GM12878 (cell line): ENCODE measurements around the gene FEN1. TPM values are rescaled to one million over a fixed set of nuclear protein-coding genes. Genes with fewer than 3 reads are reported as not detected.

ENCODE experiments used
- ATAC-seq: fragments of 200-7000 bp; cut with Tn5 transposase; 3 replicates; pipeline ENCODE4 v1.9.1; 2020; ENCODE audit warnings: mild to moderate bottlenecking, moderate library complexity
- BruUV-seq: library from RNA; stranded (reverse); fragments of 400-500 nt; replicated peaks from 2 replicates; lab custom pipeline; 2021; lab: Mats Ljungman, UMichigan
- CTCF ChIA-PET: fragments of 300-600 bp; sonication (Branson Sonifier 250); formaldehyde crosslinking; extraction: SDS; loops from one replicate; lab custom pipeline; 2021; ENCODE audit warnings: inconsistent platforms; lab: Yijun Ruan, JAX
- POLR2A ChIA-PET: fragments of 350-600 bp; formaldehyde crosslinking; extraction: SDS; loops from one replicate; lab custom pipeline; 2021; ENCODE audit warnings: inconsistent platforms; lab: Charles Lee
- RAD21 ChIA-PET: fragments of 300-600 bp; sonication (Branson Sonifier 250); formaldehyde crosslinking; loops from one replicate; lab custom pipeline; 2023; ENCODE audit warnings: antibody characterized with exemption; ENCODE audit not compliant: unreplicated experiment; lab: Charles Lee
- SMC1A ChIA-PET: fragments of 300-600 bp; sonication (Branson Sonifier 250); formaldehyde crosslinking; loops from one replicate; lab custom pipeline; 2023; ENCODE audit not compliant: unreplicated experiment, uncharacterized antibody; lab: Charles Lee
- DNase-seq: peaks from one replicate; pipeline ENCODE4 v3.0.0-alpha.2; 2011; ENCODE audit warnings: low read depth, low spot score
- FAIRE-seq: peaks from 3 replicates; lab custom pipeline; 2011; peaks lifted over from hg19 to GRCh38; lab: Jason Lieb, UNC
- H2AFZ ChIP-seq: 2 replicates; pipeline ENCODE4 v1.6.0; 2011; ENCODE audit warnings: low read depth, low read length, control low read depth; ENCODE audit not compliant: control insufficient read depth
- H3K27ac ChIP-seq: 2 replicates; pipeline ENCODE4 v1.5.1; 2011; ENCODE audit warnings: control low read depth; ENCODE audit not compliant: control insufficient read depth, insufficient read depth
- H3K27me3 ChIP-seq, 2 experiments: replicated peaks in 1 of 2; 2 replicates each; pipeline versions ENCODE4 v1.6.0 to v1.6.1; 2011; ENCODE audit warnings: low read length in 1 of 2; ENCODE audit not compliant: control insufficient read depth in 2 of 2, insufficient read depth in 2 of 2
- H3K36me3 ChIP-seq, 2 experiments: 2 replicates each; pipeline ENCODE4 v1.5.1; 2011; ENCODE audit warnings: low read length in 1 of 2; ENCODE audit not compliant: control insufficient read depth in 2 of 2, insufficient read depth in 2 of 2
- H3K4me1 ChIP-seq: 2 replicates; pipeline ENCODE4 v1.6.1; 2011; ENCODE audit warnings: mild to moderate bottlenecking, low read length, moderate library complexity, mixed read lengths; ENCODE audit not compliant: control insufficient read depth, insufficient read depth
- H3K4me2 ChIP-seq: 2 replicates; pipeline ENCODE4 v1.6.0; 2011; ENCODE audit warnings: control low read depth; ENCODE audit not compliant: control insufficient read depth, insufficient read depth
- H3K4me3 ChIP-seq: fragments of 200-600 bp; sonication (generic); 2 replicates; pipeline ENCODE4 v1.5.1; 2016
- H3K79me2 ChIP-seq: 2 replicates; pipeline ENCODE4 v1.6.0; 2011; ENCODE audit warnings: low read length; ENCODE audit not compliant: control insufficient read depth, insufficient read depth
- H3K9ac ChIP-seq: 2 replicates; pipeline ENCODE4 v1.8.0; 2011; ENCODE audit warnings: low read length, control low read depth, mixed read lengths; ENCODE audit not compliant: control insufficient read depth, insufficient read depth
- H3K9me3 ChIP-seq: replicated peaks from 3 replicates; pipeline ENCODE4 v1.5.1; 2011; ENCODE audit warnings: mild to moderate bottlenecking, low read length; ENCODE audit not compliant: control insufficient read depth, insufficient read depth
- H4K20me1 ChIP-seq: 2 replicates; pipeline ENCODE4 v1.6.0; 2011; ENCODE audit not compliant: control insufficient read depth, insufficient read depth
- BACH1 ChIP-seq: fragments of 450-650 bp; IDR thresholded peaks from 2 replicates; pipeline ENCODE4 v1.6.1; 2017; ENCODE audit warnings: mild to moderate bottlenecking, borderline replicate concordance
- POLR2A ChIP-seq: IDR thresholded peaks from 2 replicates; pipeline ENCODE4 v1.6.1; 2011; ENCODE audit warnings: low read depth, mild to moderate bottlenecking, low read length
- REST ChIP-seq: IDR thresholded peaks from 2 replicates; pipeline ENCODE4 v1.6.1; 2012; ENCODE audit warnings: mild to moderate bottlenecking, low read depth, low read length
- WGBS: methylation state at CpG from one replicate; pipeline ENCODE4 v1.1.6; 2016; ENCODE audit warnings: low lambda C conversion rate; ENCODE audit not compliant: insufficient replicate concordance, insufficient coverage; ENCODE audit errors: missing lambda C conversion rate; 5-methylcytosine and 5-hydroxymethylcytosine counted together
- in situ Hi-C: fragments of 300-500 bp; cut with MboI; formaldehyde crosslinking; loops from 9 replicates; pipeline ENCODE4 v1.14.3; 2018; ENCODE audit warnings: mixed read lengths
- intact Hi-C: fragments of 100-400 bp; cut with micrococcal nuclease; formaldehyde crosslinking; loops from one replicate; pipeline ENCODE4 v1.14.2; 2022; ENCODE audit not compliant: unreplicated experiment
- polyA plus RNA-seq, 11 experiments: library from polyadenylated mRNA; depleted of rRNA in 4 of 11; unstranded in 6 of 11; stranded (reverse) in 5 of 11; fragments of >200 nt; fragmentation: Nextera tagmentation in 4 of 11; fragmentation: Illumina TruSeq in 1 of 11; extraction: Ambion mirVana in 4 of 11; extraction: Trizol in 1 of 11; gene quantifications; 1 replicate in 1 of 11; 2 replicates in 10 of 11; pipeline versions ENCODE4 v1.2.1 to v1.2.3, GENCODE V29; 2011 to 2016; ENCODE audit warnings: inconsistent platforms in 2 of 11, missing spikeins in 2 of 11, low read depth in 1 of 11
- total RNA-seq, 4 experiments: library from RNA; depleted of rRNA in 3 of 4; stranded (reverse); fragments of >200 nt in 3 of 4; fragmentation: Illumina TruSeq in 1 of 4; extraction: Trizol in 1 of 4; gene quantifications; 2 replicates each; pipeline versions ENCODE4 v1.2.1 to v1.2.3, GENCODE V29; 2013 to 2021

The FEN1 gene
- total and polyA plus RNA-seq, 10 of the 15 experiments (the other 5 are each of a cell fraction or from before 2014, with no cell fraction given) = 54.8 to 282 (median 125) TPM

GRCh38 chr11:61833471-61833870 lies 40.8 kb downstream of the FEN1 start:
- FAIRE-seq (no peak), ATAC-seq (no peak), DNase-seq (no peak)
- H3K27ac ChIP-seq = peak overlapping the region; percentile 95
- ChIA-PET CTCF (interaction anchor here (1.2 to 2.4 kb wide), 7 partner anchors 15 to 275 kb away, joined by 3 to 23 read pairs (median 5); partner anchors contain the start of gene FADS1), POLR2A (interaction anchor here (1.4 to 4.8 kb wide), 5 partner anchors 13 to 41 kb away, joined by 4 to 76 read pairs (median 9); partner anchors contain the start of genes FADS1, FEN1 and TMEM258), RAD21 (interaction anchor here (1.4 to 2.4 kb wide), 2 partner anchors 35 to 40 kb away, joined by 3 to 14 read pairs; partner anchors contain the start of gene FEN1), SMC1A (interaction anchor here (1.1 to 2.3 kb wide), 4 partner anchors 18 to 37 kb away, joined by 3 to 18 read pairs (median 4); no protein-coding TSS in a partner anchor)
- H3K9me3 ChIP-seq = no peaks in the 10 kb centered on the region
- H3K36me3 ChIP-seq = peaks cover 5 to 17% of the 10 kb centered on the region in 2 experiments
- WGBS = 97% methylated on average over 11 of the region's 11 CpGs
- in situ Hi-C loops (no loop called here), intact Hi-C loops (no loop called here)
- H4K20me1 ChIP-seq = no peaks in the 10 kb centered on the region
- H3K4me1 ChIP-seq = peaks cover 36% of the 10 kb centered on the region
- no peak overlapping the region for H2AFZ ChIP-seq
- H3K4me3 ChIP-seq = no peak overlapping the region
- H3K4me2 ChIP-seq = peak overlapping the region; percentile 87
- no peak overlapping the region; the same call in 1 of the 2 replicates for H3K9ac ChIP-seq
- H3K79me2 ChIP-seq = peaks cover 86% of the 10 kb centered on the region
- no peaks in the 10 kb centered on the region for H3K27me3 ChIP-seq
- TF ChIP-seq REST (no peak), BACH1 (no peak), POLR2A (peak; percentile 10; the same call in 1 of the 2 replicates)
- no TSS peak for BruUV-seq
